ENCODE results near the gene ZC3H12C. TPM values are rescaled to one million over a fixed set of nuclear protein-coding genes. Genes with fewer than 3 reads are reported as not detected.
A peak's percentile ranks its signal among the peaks of the same experiment; 100 is the strongest.

ZC3H12C gene
- total RNA-seq, 1 donor from 2014 or later: 17.6 TPM

GRCh38 chr11:110098645-110099044, 5.5 kb downstream of the ZC3H12C start:
- no peak for DNase-seq

GRCh38 chr11:110100476-110101240, 7.5 kb downstream of the ZC3H12C start:
- peak; percentile 11 for DNase-seq

GRCh38 chr11:110106713-110107274, 13.6 kb downstream of the ZC3H12C start:
- DNase-seq: no peak

GRCh38 chr11:110110854-110111253, 17.7 kb downstream of the ZC3H12C start:
- DNase-seq: no peak

- DNase-seq: no peak
Measured at GRCh38 chr11:110112457-110112856, 19.3 kb downstream of the ZC3H12C start.

- no peak for DNase-seq
Measured at GRCh38 chr11:110113505-110113904, 20.3 kb downstream of the ZC3H12C start.

GRCh38 chr11:110113973-110114372, 20.8 kb downstream of the ZC3H12C start:
- DNase-seq: no peak

GRCh38 chr11:110119317-110119716, 26.1 kb downstream of the ZC3H12C start:
- no peak for DNase-seq

- DNase-seq: peak; percentile 73
Measured at GRCh38 chr11:110121204-110121603, 28.0 kb downstream of the ZC3H12C start.

- no peak for DNase-seq
Measured at GRCh38 chr11:110123003-110123402, 29.8 kb downstream of the ZC3H12C start.

GRCh38 chr11:110124605-110125004, 31.4 kb downstream of the ZC3H12C start:
- DNase-seq: no peak

GRCh38 chr11:110125632-110126031, 32.4 kb downstream of the ZC3H12C start:
- no peak for DNase-seq

GRCh38 chr11:110126936-110127335, 33.7 kb downstream of the ZC3H12C start:
- DNase-seq: no peak

- DNase-seq: peak; percentile 27
Measured at GRCh38 chr11:110128161-110128560, 35.0 kb downstream of the ZC3H12C start.

- DNase-seq: peak; percentile 87
Measured at GRCh38 chr11:110130642-110131238, 37.5 kb downstream of the ZC3H12C start.

- peak; percentile 62 for DNase-seq
Measured at GRCh38 chr11:110131386-110132123, 38.4 kb downstream of the ZC3H12C start.

GRCh38 chr11:110133160-110133559, 40.0 kb downstream of the ZC3H12C start:
- no peak for DNase-seq

- DNase-seq: peak; percentile 48
Measured at GRCh38 chr11:110134110-110134509, 40.9 kb downstream of the ZC3H12C start.

- no peak for DNase-seq
Measured at GRCh38 chr11:110141812-110142211, 48.6 kb downstream of the ZC3H12C start.

GRCh38 chr11:110147962-110148709, 54.9 kb downstream of the ZC3H12C start:
- DNase-seq: no peak

- DNase-seq: no peak
Measured at GRCh38 chr11:110148775-110149744, 55.9 kb downstream of the ZC3H12C start.

Measured in tongue (tissue), 2 donors.